B cell (primary cell): Measurements from ENCODE around the gene MAGI2. TPM values are rescaled to one million over a fixed set of nuclear protein-coding genes. Genes with fewer than 3 reads are reported as not detected.
"Not testable (repeated sequence)": the region's sequence is repeated elsewhere in the genome, so short reads cannot be mapped to it uniquely, and the experiment has no call there.

ENCODE experiments used
- ATAC-seq: fragments of 200-7000 bp; cut with Tn5 transposase; one replicate; pipeline ENCODE4 v1.10.0; 2021; ENCODE audit warnings: low read depth, mild to moderate bottlenecking, moderate number of reproducible peaks, moderate library complexity
- CTCF ChIA-PET: fragments of 350-600 bp; sonication (Branson Sonifier 250); formaldehyde crosslinking; loops from one replicate; lab custom pipeline; 2021; ENCODE audit warnings: antibody characterized with exemption, inconsistent platforms; lab: Charles Lee
- POLR2A ChIA-PET: fragments of 350-600 bp; sonication (Branson Sonifier 250); formaldehyde crosslinking; loops from one replicate; lab custom pipeline; 2021; ENCODE audit warnings: antibody characterized with exemption; lab: Charles Lee
- DNase-seq: peaks from one replicate; pipeline ENCODE4 v3.0.0; 2013
- H2AFZ ChIP-seq: 2 replicates; pipeline ENCODE4 v1.6.1; 2012; ENCODE audit warnings: mild to moderate bottlenecking, low read depth, low read length; ENCODE audit not compliant: insufficient read depth, poor library complexity, severe bottlenecking
- H3K27ac ChIP-seq, 2 donors: 1 replicate in 1 of 2; 2 replicates in 1 of 2; pipeline ENCODE4 v1.5.1; 2012 to 2013; ENCODE audit warnings: low read length in 2 of 2, mild to moderate bottlenecking in 2 of 2, moderate library complexity in 1 of 2
- H3K27me3 ChIP-seq, 4 experiments: fragments of 200-600 bp in 1 of 4; sonication (generic) in 1 of 4; replicated peaks in 1 of 4; 1 replicate in 2 of 4; 2 replicates in 2 of 4; pipeline versions ENCODE4 v1.6.1 to v1.7.0; 2013 to 2016; ENCODE audit warnings: low read length in 3 of 4, mild to moderate bottlenecking in 2 of 4, mixed read lengths in 1 of 4, moderate library complexity in 1 of 4; ENCODE audit not compliant: insufficient read depth in 4 of 4, control insufficient read depth in 3 of 4; ENCODE audit errors: control extremely low read depth in 1 of 4
- H3K36me3 ChIP-seq, 2 experiments: replicated peaks in 1 of 2; 1 replicate in 1 of 2; 2 replicates in 1 of 2; pipeline versions ENCODE4 v1.6.1 to v1.7.1; 2013; ENCODE audit warnings: low read length in 1 of 2; ENCODE audit not compliant: insufficient read depth in 2 of 2, control insufficient read depth in 1 of 2; ENCODE audit errors: control extremely low read depth in 1 of 2, extremely low read depth in 1 of 2
- H3K4me1 ChIP-seq, 2 donors: fragments of 200-600 bp in 1 of 2; sonication (generic) in 1 of 2; 1 replicate in 1 of 2; 2 replicates in 1 of 2; pipeline versions ENCODE4 v1.5.1 to v1.6.1; 2013 to 2017; ENCODE audit warnings: low read length in 2 of 2; ENCODE audit not compliant: control insufficient read depth in 2 of 2, insufficient read depth in 2 of 2
- H3K4me2 ChIP-seq: replicated peaks from 2 replicates; pipeline ENCODE3; 2012; ENCODE audit warnings: mild to moderate bottlenecking, low read depth, low read length; ENCODE audit not compliant: poor library complexity, severe bottlenecking
- H3K4me3 ChIP-seq, 5 experiments: fragments of 200-600 bp in 1 of 5; sonication (generic) in 1 of 5; 1 replicate in 3 of 5; 2 replicates in 2 of 5; pipeline versions ENCODE4 v1.5.1 to v1.7.0; 2011 to 2016; ENCODE audit warnings: low read length in 4 of 5, mild to moderate bottlenecking in 4 of 5, low read depth in 2 of 5, control low read depth in 1 of 5, moderate library complexity in 1 of 5; ENCODE audit not compliant: insufficient read depth in 1 of 5; ENCODE audit errors: control extremely low read depth in 1 of 5, extremely low read depth in 1 of 5
- H3K79me2 ChIP-seq: fragments of 200-600 bp; sonication (generic); one replicate; pipeline ENCODE4 v1.6.0; 2016; ENCODE audit warnings: low read length; ENCODE audit not compliant: control insufficient read depth, insufficient read depth
- H3K9ac ChIP-seq: fragments of 200-600 bp; sonication (generic); 2 replicates; pipeline ENCODE4 v1.6.1; 2017; ENCODE audit warnings: mild to moderate bottlenecking, low read length, moderate library complexity
- H3K9me3 ChIP-seq, 3 donors: one replicate each; pipeline versions ENCODE4 v1.6.1 to v1.7.1; 2013; ENCODE audit warnings: low read length in 2 of 3; ENCODE audit not compliant: control insufficient read depth in 2 of 3, insufficient read depth in 1 of 3; ENCODE audit errors: control extremely low read depth in 1 of 3
- H4K20me1 ChIP-seq: 2 replicates; pipeline ENCODE4 v1.6.0; 2012; ENCODE audit warnings: mild to moderate bottlenecking, low read length; ENCODE audit not compliant: insufficient read depth, control insufficient read depth, poor library complexity, severe bottlenecking
- H3K27ac Mint-ChIP-seq: one replicate; pipeline ENCODE4 v1.8.0; 2021; ENCODE audit warnings: mixed read lengths
- H3K27me3 Mint-ChIP-seq: one replicate; pipeline ENCODE4 v1.8.0; 2021; ENCODE audit warnings: mixed read lengths
- H3K4me1 Mint-ChIP-seq: one replicate; pipeline ENCODE4 v1.8.0; 2021; ENCODE audit warnings: mixed read lengths
- H3K4me3 Mint-ChIP-seq: one replicate; pipeline ENCODE4 v1.8.0; 2021; ENCODE audit warnings: mixed read lengths
- H3K9me3 Mint-ChIP-seq: one replicate; pipeline ENCODE4 v1.8.0; 2022; ENCODE audit warnings: mixed read lengths; ENCODE audit not compliant: insufficient read depth
- CTCF ChIP-seq: fragments of 200-600 bp; IDR thresholded peaks from one replicate; pipeline ENCODE4 v1.8.0; 2022; ENCODE audit warnings: antibody characterized with exemption, mild to moderate bottlenecking
- EZH2 ChIP-seq: IDR thresholded peaks from 2 replicates; pipeline ENCODE4 v1.6.1; 2012; ENCODE audit warnings: borderline replicate concordance, low read depth, mild to moderate bottlenecking, moderate library complexity, low read length; ENCODE audit not compliant: insufficient read depth, poor library complexity, severe bottlenecking
- WGBS: methylation state at CpG from one replicate; pipeline ENCODE4 v1.1.5; 2013; ENCODE audit warnings: missing lambda C conversion rate; ENCODE audit not compliant: insufficient coverage; 5-methylcytosine and 5-hydroxymethylcytosine counted together
- intact Hi-C: fragments of 100-400 bp; cut with micrococcal nuclease; formaldehyde crosslinking; loops from one replicate; pipeline ENCODE4 v1.10.0; 2022
- polyA plus RNA-seq: library from polyadenylated mRNA; depleted of rRNA; stranded (reverse); fragments of >200 nt; gene quantifications from 2 replicates; pipeline ENCODE4 v1.2.3, GENCODE V29; 2012
- total RNA-seq, 2 donors: library from RNA; stranded (reverse); fragments of 120-200 nt in 1 of 2; gene quantifications; 1 replicate in 1 of 2; 2 replicates in 1 of 2; pipeline versions ENCODE4 v1.2.3 to v1.2.4, GENCODE V29; 2013 to 2022

The MAGI2 gene
- total and polyA plus RNA-seq, 2 donors (not counting 1 experiment from before 2014, with no cell fraction given) = 0.16 to 0.64 TPM

GRCh38 chr7:78002715-78003114 lies 1450.8 kb downstream of the MAGI2 start:
- H3K4me1 Mint-ChIP-seq = no peaks in the 10 kb centered on the region
- peaks cover 4% of the 10 kb centered on the region for H3K9me3 Mint-ChIP-seq
- H3K9me3 ChIP-seq = peaks cover 0 to 3% (median 0%) of the 10 kb centered on the region in 3 donors
- H3K4me2 ChIP-seq = no peak overlapping the region
- no peak overlapping the region for H3K9ac ChIP-seq
- TF ChIP-seq CTCF (no peak), EZH2 (no peak)
- H3K27ac Mint-ChIP-seq = no peak overlapping the region
- WGBS = 100% methylated on average over 3 of the region's 4 CpGs
- DNase-seq (no peak), ATAC-seq (no peak)
- H2AFZ ChIP-seq = no peak overlapping the region
- ChIA-PET CTCF (no interaction called here), POLR2A (no interaction called here)
- intact Hi-C loops = no loop called here
- H3K4me3 Mint-ChIP-seq = no peak overlapping the region
- no peaks in the 10 kb centered on the region for H3K27me3 Mint-ChIP-seq
- H3K27me3 ChIP-seq = no peaks in the 10 kb centered on the region
- H3K79me2 ChIP-seq = no peaks in the 10 kb centered on the region
- H3K4me1 ChIP-seq = no peaks in the 10 kb centered on the region
- H4K20me1 ChIP-seq = no peaks in the 10 kb centered on the region
- no peak overlapping the region for H3K27ac ChIP-seq
- H3K4me3 ChIP-seq = no peak overlapping the region
- no peaks in the 10 kb centered on the region for H3K36me3 ChIP-seq

DNA sequence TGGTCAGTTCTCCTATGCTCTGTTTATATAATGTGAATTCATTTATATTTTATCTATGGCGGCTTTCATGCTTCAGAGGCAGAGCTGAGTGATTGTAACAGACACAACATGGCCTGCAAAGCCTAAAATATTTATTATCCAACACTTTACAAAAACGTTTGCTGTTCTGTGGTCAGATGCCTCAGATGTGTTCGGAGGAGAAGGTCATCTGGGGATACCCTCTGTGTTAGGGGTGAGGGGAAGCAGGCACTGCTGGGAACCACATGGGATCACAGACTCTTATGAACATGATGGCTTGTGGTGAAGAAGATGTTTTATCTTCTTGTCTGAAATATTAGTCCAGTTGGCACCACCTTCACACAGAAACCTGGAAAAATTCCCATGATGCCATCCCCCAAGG lies 1451.4 kb downstream of the MAGI2 start:
- Histone ChIP-seq H3K79me2 (no peaks in the 10 kb centered on the region), H3K4me1 (no peaks in the 10 kb centered on the region), H3K27ac (no peak overlapping the region), H3K4me3 (no peak overlapping the region), H3K9ac (no peak overlapping the region), H4K20me1 (no peaks in the 10 kb centered on the region), H3K27me3 (no peaks in the 10 kb centered on the region), H3K9me3 (peaks cover 0 to 3% (median 0%) of the 10 kb centered on the region in 3 donors), H2AFZ (no peak overlapping the region), H3K36me3 (no peaks in the 10 kb centered on the region), H3K4me2 (no peak overlapping the region)
- no CpG with 5 or more reads among the region's 3 CpGs for WGBS
- Mint-ChIP-seq H3K4me1 (no peaks in the 10 kb centered on the region), H3K4me3 (no peak overlapping the region), H3K27me3 (no peaks in the 10 kb centered on the region), H3K27ac (no peak overlapping the region), H3K9me3 (peaks cover 4% of the 10 kb centered on the region)
- ChIA-PET POLR2A (no interaction called here), CTCF (no interaction called here)
- ATAC-seq (no peak), DNase-seq (no peak)
- intact Hi-C loops = no loop called here
- TF ChIP-seq CTCF (no peak), EZH2 (no peak)

DNA sequence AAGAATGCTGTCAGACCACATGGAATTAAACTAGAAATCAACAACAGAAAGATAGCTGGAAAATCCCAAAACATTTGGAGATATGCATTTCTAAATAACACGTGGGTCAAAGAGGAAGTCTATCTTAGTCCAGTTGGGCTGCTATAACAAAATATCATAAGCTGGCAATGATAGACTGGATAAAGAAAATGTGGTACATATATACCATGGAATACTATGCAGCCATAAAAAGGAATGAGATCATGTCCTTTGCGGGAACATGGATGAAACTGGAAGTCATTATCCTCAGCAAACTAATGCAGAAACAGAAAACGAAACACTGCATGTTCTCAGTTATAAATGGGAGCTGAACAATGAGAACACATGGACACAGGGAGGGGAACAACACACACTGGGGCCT lies 1454.3 kb downstream of the MAGI2 start:
- H3K27me3 Mint-ChIP-seq, intact Hi-C loops, H3K9ac ChIP-seq, H3K4me1 ChIP-seq, H3K4me2 ChIP-seq, H3K4me1 Mint-ChIP-seq, H2AFZ ChIP-seq, H3K4me3 ChIP-seq, H3K9me3 ChIP-seq, H3K36me3 ChIP-seq, H3K9me3 Mint-ChIP-seq, H3K4me3 Mint-ChIP-seq, DNase-seq, ATAC-seq, H3K27ac Mint-ChIP-seq, H4K20me1 ChIP-seq, H3K27ac ChIP-seq, H3K79me2 ChIP-seq, H3K27me3 ChIP-seq, POLR2A ChIA-PET, CTCF ChIA-PET: not testable (repeated sequence)
- WGBS = 93% methylated on average over 2 of the region's 3 CpGs
